Epithelial cell of proximal tubule (primary cell): Measurements from ENCODE around the gene ARHGAP31. TPM values are rescaled to one million over a fixed set of nuclear protein-coding genes. Genes with fewer than 3 reads are reported as not detected.

Experiments
- DNase-seq: peaks from one replicate; pipeline ENCODE4 v3.0.0-alpha.2; 2011; ENCODE audit warnings: low read depth
- H3K4me3 ChIP-seq: 2 replicates; pipeline ENCODE4 v1.5.1; 2011; ENCODE audit warnings: low read depth, mild to moderate bottlenecking, low read length
- total RNA-seq: library from RNA; depleted of rRNA; stranded (reverse); fragments of >200 nt; gene quantifications from 2 replicates; pipeline ENCODE4 v1.2.3, GENCODE V29; 2015
- TF ChIP-seq, protein P1 (sequence below): conservative IDR thresholded peaks from 2 replicates; pipeline ENCODE4 v1.5.1; 2012; ENCODE audit warnings: low read depth, mild to moderate bottlenecking, low read length

Gene ARHGAP31
- total RNA-seq, 1 donor from 2014 or later, result 5.1 TPM

GRCh38 chr3:119380697-119381096 lies 86.5 kb downstream of the ARHGAP31 start:
- DNase-seq, result no peak
- TF ChIP-seq, protein P1, sequence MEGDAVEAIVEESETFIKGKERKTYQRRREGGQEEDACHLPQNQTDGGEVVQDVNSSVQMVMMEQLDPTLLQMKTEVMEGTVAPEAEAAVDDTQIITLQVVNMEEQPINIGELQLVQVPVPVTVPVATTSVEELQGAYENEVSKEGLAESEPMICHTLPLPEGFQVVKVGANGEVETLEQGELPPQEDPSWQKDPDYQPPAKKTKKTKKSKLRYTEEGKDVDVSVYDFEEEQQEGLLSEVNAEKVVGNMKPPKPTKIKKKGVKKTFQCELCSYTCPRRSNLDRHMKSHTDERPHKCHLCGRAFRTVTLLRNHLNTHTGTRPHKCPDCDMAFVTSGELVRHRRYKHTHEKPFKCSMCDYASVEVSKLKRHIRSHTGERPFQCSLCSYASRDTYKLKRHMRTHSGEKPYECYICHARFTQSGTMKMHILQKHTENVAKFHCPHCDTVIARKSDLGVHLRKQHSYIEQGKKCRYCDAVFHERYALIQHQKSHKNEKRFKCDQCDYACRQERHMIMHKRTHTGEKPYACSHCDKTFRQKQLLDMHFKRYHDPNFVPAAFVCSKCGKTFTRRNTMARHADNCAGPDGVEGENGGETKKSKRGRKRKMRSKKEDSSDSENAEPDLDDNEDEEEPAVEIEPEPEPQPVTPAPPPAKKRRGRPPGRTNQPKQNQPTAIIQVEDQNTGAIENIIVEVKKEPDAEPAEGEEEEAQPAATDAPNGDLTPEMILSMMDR, result peak; percentile 22
- H3K4me3 ChIP-seq, result no peak overlapping the region

- no peak overlapping the region for H3K4me3 ChIP-seq
- TF ChIP-seq, protein P1, result no peak
- no peak for DNase-seq
Measured at GRCh38 chr3:119382134-119382533, 88.0 kb downstream of the ARHGAP31 start.

DNA sequence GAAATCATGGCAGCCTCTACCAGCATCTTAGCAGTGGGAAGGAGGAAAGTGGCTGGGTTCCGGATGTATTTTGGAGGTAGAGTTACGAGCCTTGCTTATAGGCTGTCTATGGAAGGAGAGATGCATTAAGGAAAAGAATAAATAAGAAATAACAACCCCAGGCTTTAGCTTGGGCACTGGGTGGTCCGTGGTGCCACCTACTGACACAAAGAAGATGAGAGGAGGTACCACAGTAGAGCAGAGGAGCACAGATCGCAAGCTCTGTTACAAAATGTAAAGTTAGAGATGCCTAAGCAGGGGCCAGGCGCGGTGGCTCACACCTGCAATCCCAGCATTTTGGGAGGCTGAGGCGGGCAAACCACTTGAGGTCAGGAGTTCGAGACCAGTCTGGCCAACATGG lies 94.4 kb downstream of the ARHGAP31 start:
- no peak for DNase-seq
- TF ChIP-seq, protein P1, result peak; percentile 13
- no peak overlapping the region for H3K4me3 ChIP-seq

GRCh38 chr3:119395923-119396358 lies 101.8 kb downstream of the ARHGAP31 start:
- TF ChIP-seq, protein P1, result no peak
- no peak for DNase-seq
- H3K4me3 ChIP-seq, result no peak overlapping the region

GRCh38 chr3:119396870-119397269 lies 102.7 kb downstream of the ARHGAP31 start:
- no peak for DNase-seq
- no peak overlapping the region for H3K4me3 ChIP-seq
- TF ChIP-seq, protein P1, result no peak

- H3K4me3 ChIP-seq, result no peak overlapping the region
- TF ChIP-seq, protein P1, result no peak
Measured at GRCh38 chr3:119400466-119400865, 106.3 kb downstream of the ARHGAP31 start.

GRCh38 chr3:119401069-119401468 lies 106.9 kb downstream of the ARHGAP31 start:
- H3K4me3 ChIP-seq, result no peak overlapping the region
- TF ChIP-seq, protein P1, result no peak
- no peak for DNase-seq

More at GRCh38 chr3:119400466-119400865, 106.3 kb downstream of the ARHGAP31 start:
- DNase-seq, result no peak
